Calu3 (cell line): ENCODE measurements around the gene ASCL5. TPM values are rescaled to one million over a fixed set of nuclear protein-coding genes. Genes with fewer than 3 reads are reported as not detected.

Source experiments
- BruUV-seq: library from RNA; stranded (reverse); fragments of 400-500 nt; replicated peaks from 2 replicates; lab custom pipeline; 2021; lab: Mats Ljungman, UMichigan
- CTCF ChIA-PET: fragments of 300-600 bp; sonication (Branson Sonifier 250); formaldehyde crosslinking; loops from one replicate; lab custom pipeline; 2022; ENCODE audit warnings: antibody characterized with exemption; lab: Charles Lee
- DNase-seq: peaks from one replicate; pipeline ENCODE4 v3.0.0; 2022
- H3K27ac Mint-ChIP-seq: one replicate; pipeline ENCODE4 v1.8.0; 2022; ENCODE audit warnings: mixed read lengths; ENCODE audit not compliant: unreplicated experiment
- H3K27me3 Mint-ChIP-seq: one replicate; pipeline ENCODE4 v1.8.0; 2022; ENCODE audit warnings: mixed read lengths; ENCODE audit not compliant: unreplicated experiment
- H3K36me3 Mint-ChIP-seq: one replicate; pipeline ENCODE4 v1.8.0; 2022; ENCODE audit warnings: mild to moderate bottlenecking, moderate library complexity, mixed read lengths; ENCODE audit not compliant: insufficient read depth, unreplicated experiment
- H3K4me1 Mint-ChIP-seq: one replicate; pipeline ENCODE4 v1.8.0; 2022; ENCODE audit warnings: mild to moderate bottlenecking, low read depth, mixed read lengths; ENCODE audit not compliant: unreplicated experiment
- H3K4me3 Mint-ChIP-seq: one replicate; pipeline ENCODE4 v1.8.0; 2022; ENCODE audit warnings: mild to moderate bottlenecking, low read depth, moderate library complexity, mixed read lengths; ENCODE audit not compliant: unreplicated experiment
- H3K9me3 Mint-ChIP-seq: one replicate; pipeline ENCODE4 v1.8.0; 2022; ENCODE audit warnings: low read depth, mixed read lengths; ENCODE audit not compliant: unreplicated experiment
- intact Hi-C: fragments of 100-400 bp; cut with micrococcal nuclease; formaldehyde crosslinking; loops from one replicate; pipeline ENCODE4 v1.10.0; 2022; ENCODE audit not compliant: unreplicated experiment
- total RNA-seq: library from RNA; stranded (reverse); gene quantifications from 2 replicates; pipeline ENCODE4 v1.2.3, GENCODE V29; 2022
- TF ChIP-seq, protein P1 (sequence below): fragments of 200-600 bp; IDR thresholded peaks from one replicate; pipeline ENCODE4 v1.8.0; 2022; ENCODE audit warnings: antibody characterized with exemption; ENCODE audit not compliant: unreplicated experiment

Gene ASCL5
- total RNA-seq, 1 experiment from 2014 or later = not detected

DNA sequence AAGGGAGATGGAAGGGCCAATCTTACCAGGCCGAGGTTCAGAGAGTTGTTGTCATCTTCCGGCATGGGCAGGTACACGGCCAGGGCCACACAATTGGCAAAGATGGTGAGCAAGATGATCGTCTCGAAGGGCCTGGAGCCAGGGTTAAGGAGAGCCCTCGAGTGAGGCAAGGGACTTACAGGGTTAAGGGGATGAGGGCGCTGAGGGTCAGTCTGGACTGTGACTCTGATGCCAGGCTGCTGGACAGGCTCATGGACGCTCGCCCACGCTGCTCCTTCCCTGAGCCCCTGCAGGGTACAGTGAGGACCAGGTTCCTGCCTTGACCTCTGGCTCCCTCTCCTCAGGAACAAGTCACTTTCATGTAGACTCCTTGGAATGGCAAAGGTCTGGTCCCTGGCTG is 16.8 kb downstream of the ASCL5 start:
- CTCF ChIA-PET = no interaction called here
- Mint-ChIP-seq H3K27me3 (peaks cover 76% of the 10 kb centered on the region), H3K9me3 (no peaks in the 10 kb centered on the region), H3K4me3 (no peak overlapping the region), H3K36me3 (peaks cover 14% of the 10 kb centered on the region), H3K27ac (no peak overlapping the region), H3K4me1 (no peaks in the 10 kb centered on the region)
- TF ChIP-seq, protein P1, sequence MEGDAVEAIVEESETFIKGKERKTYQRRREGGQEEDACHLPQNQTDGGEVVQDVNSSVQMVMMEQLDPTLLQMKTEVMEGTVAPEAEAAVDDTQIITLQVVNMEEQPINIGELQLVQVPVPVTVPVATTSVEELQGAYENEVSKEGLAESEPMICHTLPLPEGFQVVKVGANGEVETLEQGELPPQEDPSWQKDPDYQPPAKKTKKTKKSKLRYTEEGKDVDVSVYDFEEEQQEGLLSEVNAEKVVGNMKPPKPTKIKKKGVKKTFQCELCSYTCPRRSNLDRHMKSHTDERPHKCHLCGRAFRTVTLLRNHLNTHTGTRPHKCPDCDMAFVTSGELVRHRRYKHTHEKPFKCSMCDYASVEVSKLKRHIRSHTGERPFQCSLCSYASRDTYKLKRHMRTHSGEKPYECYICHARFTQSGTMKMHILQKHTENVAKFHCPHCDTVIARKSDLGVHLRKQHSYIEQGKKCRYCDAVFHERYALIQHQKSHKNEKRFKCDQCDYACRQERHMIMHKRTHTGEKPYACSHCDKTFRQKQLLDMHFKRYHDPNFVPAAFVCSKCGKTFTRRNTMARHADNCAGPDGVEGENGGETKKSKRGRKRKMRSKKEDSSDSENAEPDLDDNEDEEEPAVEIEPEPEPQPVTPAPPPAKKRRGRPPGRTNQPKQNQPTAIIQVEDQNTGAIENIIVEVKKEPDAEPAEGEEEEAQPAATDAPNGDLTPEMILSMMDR = no peak
- no TSS peak for BruUV-seq
- no peak for DNase-seq
- intact Hi-C loops = loop anchor here (5.0 kb wide), 1 partner anchor 488 kb away; the partner anchor contains the start of gene KIF14

DNA sequence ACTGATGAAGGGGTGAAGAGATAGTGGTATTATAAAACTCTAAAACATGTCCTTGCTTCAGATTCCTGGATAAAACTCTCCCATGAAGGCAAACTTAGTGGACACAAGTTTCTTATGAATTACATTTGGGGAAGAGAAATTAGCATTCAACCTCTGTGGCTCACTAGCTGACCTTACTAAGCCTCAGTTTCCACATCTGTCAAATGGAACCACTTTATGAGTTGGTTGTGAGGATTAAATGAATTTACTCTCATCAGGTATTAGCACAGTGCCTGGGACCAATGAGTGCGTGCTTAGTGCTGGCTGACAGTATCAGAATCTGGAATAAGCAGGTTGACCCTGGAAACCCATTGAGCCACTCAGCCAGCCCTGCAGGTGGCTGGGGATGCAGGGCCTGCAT is 17.3 kb downstream of the ASCL5 start:
- no peak overlapping the region for H3K27ac Mint-ChIP-seq
- peaks cover 13% of the 10 kb centered on the region for H3K36me3 Mint-ChIP-seq
- CTCF ChIA-PET = no interaction called here
- intact Hi-C loops = loop anchor here (5.0 kb wide), 1 partner anchor 487 kb away; the partner anchor contains the start of gene KIF14
- no peak for DNase-seq
- TF ChIP-seq, protein P1 = no peak
- H3K4me1 Mint-ChIP-seq = no peaks in the 10 kb centered on the region
- no peaks in the 10 kb centered on the region for H3K9me3 Mint-ChIP-seq
- H3K4me3 Mint-ChIP-seq = no peak overlapping the region
- peaks cover 79% of the 10 kb centered on the region for H3K27me3 Mint-ChIP-seq
- BruUV-seq = no TSS peak

DNA sequence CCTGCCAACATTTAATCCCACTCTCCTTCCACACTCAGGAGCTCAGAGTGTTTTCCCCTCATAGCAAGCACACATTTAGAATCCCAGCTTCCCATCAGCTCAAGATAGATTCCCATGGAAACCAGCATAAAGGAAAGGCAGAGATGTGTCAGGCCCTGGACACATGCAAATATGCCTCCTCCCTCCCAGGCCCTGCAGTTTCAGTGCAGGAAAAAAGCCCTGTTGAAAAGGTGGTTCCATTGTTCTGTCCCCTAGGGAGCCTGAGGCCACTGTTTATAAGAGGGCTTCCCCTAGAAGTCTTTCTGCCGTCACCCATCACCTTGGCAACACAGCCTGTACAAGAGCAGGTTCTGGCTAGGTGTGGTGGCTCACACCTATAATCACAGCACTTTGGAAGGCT is 18.4 kb downstream of the ASCL5 start:
- peaks cover 89% of the 10 kb centered on the region for H3K27me3 Mint-ChIP-seq
- BruUV-seq = no TSS peak
- no peaks in the 10 kb centered on the region for H3K9me3 Mint-ChIP-seq
- TF ChIP-seq, protein P1 = no peak
- peaks cover 4% of the 10 kb centered on the region for H3K36me3 Mint-ChIP-seq
- H3K4me1 Mint-ChIP-seq = no peaks in the 10 kb centered on the region
- DNase-seq = no peak
- CTCF ChIA-PET = no interaction called here
- no peak overlapping the region for H3K27ac Mint-ChIP-seq
- intact Hi-C loops = no loop called here
- H3K4me3 Mint-ChIP-seq = no peak overlapping the region

DNA sequence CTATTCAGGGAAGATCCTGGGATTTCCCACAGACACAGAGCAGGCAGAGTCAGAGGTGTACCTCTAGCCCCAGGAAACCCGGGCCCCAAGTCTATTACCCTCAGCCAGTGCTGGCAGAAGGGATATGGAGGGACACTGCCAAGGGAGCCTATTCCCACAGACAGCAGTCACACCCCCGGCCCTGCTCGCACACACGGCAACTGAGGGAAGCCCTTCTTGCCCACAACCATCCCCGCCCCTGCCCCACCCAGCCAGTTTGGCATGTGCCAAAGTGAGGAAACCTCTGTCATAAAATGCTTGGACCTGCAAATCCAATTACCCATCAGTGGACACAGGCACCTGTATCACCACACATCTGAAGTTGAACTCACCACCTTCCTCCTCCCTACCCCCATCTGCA is 21.3 kb downstream of the ASCL5 start:
- Mint-ChIP-seq H3K4me3 (no peak overlapping the region), H3K9me3 (no peaks in the 10 kb centered on the region), H3K27me3 (peaks cover 87% of the 10 kb centered on the region), H3K36me3 (no peaks in the 10 kb centered on the region), H3K4me1 (no peaks in the 10 kb centered on the region), H3K27ac (no peak overlapping the region)
- TF ChIP-seq, protein P1 = no peak
- no TSS peak for BruUV-seq
- no peak for DNase-seq
- CTCF ChIA-PET = no interaction called here
- intact Hi-C loops = no loop called here
